GM18907 (cell line): ENCODE results near the gene TRIM6.
"Not testable (repeated sequence)": the region's sequence is repeated elsewhere in the genome, so short reads cannot be mapped to it uniquely, and the experiment has no call there.

Experiments
- ATAC-seq: cut with Tn5 transposase; IDR thresholded peaks from one replicate; pipeline ENCODE4 v1.9.1; 2021; ENCODE audit warnings: mild to moderate bottlenecking, moderate library complexity; ENCODE audit not compliant: unreplicated experiment

TRIM6 gene

GRCh38 chr11:5603326-5603725 is 6.9 kb downstream of the TRIM6 start:
- no peak for ATAC-seq

GRCh38 chr11:5604896-5605295 is 8.5 kb downstream of the TRIM6 start:
- ATAC-seq, result no peak

GRCh38 chr11:5605849-5606248 is 9.4 kb downstream of the TRIM6 start:
- ATAC-seq, result no peak

- ATAC-seq, result no peak
These were observed 12.4 kb downstream of the TRIM6 start for GRCh38 chr11:5608808-5609207.

GRCh38 chr11:5610446-5610845 is 14.0 kb downstream of the TRIM6 start:
- no peak for ATAC-seq

GRCh38 chr11:5611627-5612026 is 15.2 kb downstream of the TRIM6 start:
- no peak for ATAC-seq

- ATAC-seq, result no peak
These were observed 22.4 kb downstream of the TRIM6 start for GRCh38 chr11:5618807-5619206.

GRCh38 chr11:5620651-5621521 is 24.4 kb downstream of the TRIM6 start:
- no peak for ATAC-seq

- no peak for ATAC-seq
These were observed 25.1 kb downstream of the TRIM6 start for GRCh38 chr11:5621580-5621979.

- no peak for ATAC-seq
These were observed 26.4 kb downstream of the TRIM6 start for GRCh38 chr11:5622802-5623201.

GRCh38 chr11:5624489-5625279 is 28.2 kb downstream of the TRIM6 start, which contains the start of gene TRIM34:
Gene TRIM34 (plus strand): TSS chr11:5625001. CDS start chr11:5632332, 7,331 bp downstream.
- ATAC-seq, result peak; percentile 98

- no peak for ATAC-seq
These were observed 28.8 kb downstream of the TRIM6 start for GRCh38 chr11:5625281-5625680.

- no peak for ATAC-seq
These were observed 29.8 kb downstream of the TRIM6 start for GRCh38 chr11:5626196-5626595.

GRCh38 chr11:5631417-5631816 is 35.0 kb downstream of the TRIM6 start:
- ATAC-seq, result peak; percentile 20

GRCh38 chr11:5631969-5632635 is 35.7 kb downstream of the TRIM6 start:
- ATAC-seq, result peak; percentile 92

- no peak for ATAC-seq
These were observed 43.5 kb downstream of the TRIM6 start for GRCh38 chr11:5639953-5640352.

GRCh38 chr11:5643585-5643984 is 47.1 kb downstream of the TRIM6 start:
- no peak for ATAC-seq

GRCh38 chr11:5646139-5646538 is 49.7 kb downstream of the TRIM6 start:
- ATAC-seq, result no peak

- ATAC-seq, result no peak
These were observed 59.0 kb downstream of the TRIM6 start for GRCh38 chr11:5655474-5655873.

GRCh38 chr11:5656956-5657355 is 60.5 kb downstream of the TRIM6 start:
- not testable (repeated sequence) for ATAC-seq

GRCh38 chr11:5658318-5658717 is 61.9 kb downstream of the TRIM6 start:
- no peak for ATAC-seq
